ENCODE measurements around the gene AKAP17A.

Gene AKAP17A

GRCh38 chrX:1600406-1601050 lies 9.1 kb downstream of the AKAP17A start:
- no peak for TF ChIP-seq CTCF (IDR thresholded peaks at IDR 0.05; ENCODE audit: insufficient read depth, low read depth, low read length, missing control alignments)
- no peak for DNase-seq (ENCODE audit: low read depth)
- H3K4me3 ChIP-seq (ENCODE audit: low read depth, low read length) = no peak overlapping the region

- H3K4me3 ChIP-seq (ENCODE audit: low read depth, low read length) = no peak overlapping the region
- TF ChIP-seq CTCF (IDR thresholded peaks at IDR 0.05; ENCODE audit: insufficient read depth, low read depth, low read length, missing control alignments) = no peak
- no peak for DNase-seq (ENCODE audit: low read depth)
Observed at GRCh38 chrX:1601051-1601767, 9.8 kb downstream of the AKAP17A start.

- no peak for TF ChIP-seq CTCF (IDR thresholded peaks at IDR 0.05; ENCODE audit: insufficient read depth, low read depth, low read length, missing control alignments)
Observed at GRCh38 chrX:1601768-1602085, 10.3 kb downstream of the AKAP17A start.

GRCh38 chrX:1602299-1602698 lies 10.9 kb downstream of the AKAP17A start:
- no peak for DNase-seq (ENCODE audit: low read depth)
- H3K4me3 ChIP-seq (ENCODE audit: low read depth, low read length) = no peak overlapping the region
- TF ChIP-seq CTCF (IDR thresholded peaks at IDR 0.05; ENCODE audit: insufficient read depth, low read depth, low read length, missing control alignments) = no peak

More at GRCh38 chrX:1601768-1602085, 10.3 kb downstream of the AKAP17A start:
- no peak overlapping the region for H3K4me3 ChIP-seq (ENCODE audit: low read depth, low read length)
- DNase-seq (ENCODE audit: low read depth) = no peak

GRCh38 chrX:1606496-1606895 lies 15.1 kb downstream of the AKAP17A start:
- no peak for TF ChIP-seq CTCF (IDR thresholded peaks at IDR 0.05; ENCODE audit: insufficient read depth, low read depth, low read length, missing control alignments)
- H3K4me3 ChIP-seq (ENCODE audit: low read depth, low read length) = no peak overlapping the region
- no peak for DNase-seq (ENCODE audit: low read depth)

- no peak for TF ChIP-seq CTCF (IDR thresholded peaks at IDR 0.05; ENCODE audit: insufficient read depth, low read depth, low read length, missing control alignments)
- DNase-seq (ENCODE audit: low read depth) = no peak
- H3K4me3 ChIP-seq (ENCODE audit: low read depth, low read length) = no peak overlapping the region
Observed at GRCh38 chrX:1609311-1609710, 17.9 kb downstream of the AKAP17A start.

- H3K4me3 ChIP-seq (ENCODE audit: low read depth, low read length) = no peak overlapping the region
- DNase-seq (ENCODE audit: low read depth) = no peak
Observed at GRCh38 chrX:1609762-1610161, 18.4 kb downstream of the AKAP17A start.

More at GRCh38 chrX:1609762-1610161, 18.4 kb downstream of the AKAP17A start:
- no peak for TF ChIP-seq CTCF (IDR thresholded peaks at IDR 0.05; ENCODE audit: insufficient read depth, low read depth, low read length, missing control alignments)

All from GM12865 (cell line).